UCSD-AML1 (cell line): Measurements from ENCODE around the gene PLXDC2.
"Not testable (repeated sequence)": the region's sequence is repeated elsewhere in the genome, so short reads cannot be mapped to it uniquely, and the experiment has no call there.

Experiments
- DNase-seq: peaks from one replicate; lab custom pipeline; 2025; ENCODE audit not compliant: unreplicated experiment; lab: John Stamatoyannopoulos, UW

The PLXDC2 gene

GRCh38 chr10:20029523-20029922 is 213.3 kb downstream of the PLXDC2 start:
- DNase-seq, result no peak

DNA sequence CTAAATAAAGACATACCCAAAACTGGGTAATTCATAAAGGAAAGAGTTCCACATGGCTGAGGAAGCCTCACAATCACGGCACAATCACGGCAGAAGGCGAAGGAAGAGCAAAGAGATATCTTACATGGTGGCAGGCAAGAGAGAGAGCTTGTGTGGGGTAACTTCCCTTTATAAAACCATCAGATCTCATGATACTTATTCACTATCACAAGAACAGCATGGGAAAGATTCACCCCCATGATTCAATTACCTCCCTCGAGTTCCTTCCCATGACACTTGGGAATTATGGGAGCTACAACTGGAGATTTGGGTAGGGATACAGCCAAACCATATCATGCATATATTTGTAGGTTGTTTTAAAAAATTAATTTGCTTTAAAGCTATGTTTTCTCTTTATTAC is 217.2 kb downstream of the PLXDC2 start:
- no peak for DNase-seq

- no peak for DNase-seq
These were observed 218.5 kb downstream of the PLXDC2 start for GRCh38 chr10:20034732-20035131.

DNA sequence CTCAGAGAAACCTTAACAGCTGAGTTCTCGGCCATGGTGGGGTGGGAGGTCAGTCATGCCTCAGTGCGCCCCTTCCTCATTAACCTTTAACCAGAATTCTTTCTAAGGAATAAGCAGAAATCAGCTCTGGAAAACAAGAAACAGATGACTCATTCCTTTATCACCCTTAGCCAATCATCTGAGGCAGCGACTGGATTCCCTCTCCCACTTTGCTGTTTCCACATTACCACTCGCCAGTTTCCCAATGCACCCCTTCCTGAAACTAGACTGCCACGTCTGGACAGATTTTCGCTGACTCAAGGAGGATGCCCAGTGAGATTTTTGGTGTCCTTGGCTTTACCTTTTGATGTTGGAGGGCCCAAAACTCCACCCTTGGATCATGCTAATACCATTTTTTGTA is 223.8 kb downstream of the PLXDC2 start:
- no peak for DNase-seq

GRCh38 chr10:20041931-20042330 is 225.7 kb downstream of the PLXDC2 start:
- DNase-seq, result no peak

DNA sequence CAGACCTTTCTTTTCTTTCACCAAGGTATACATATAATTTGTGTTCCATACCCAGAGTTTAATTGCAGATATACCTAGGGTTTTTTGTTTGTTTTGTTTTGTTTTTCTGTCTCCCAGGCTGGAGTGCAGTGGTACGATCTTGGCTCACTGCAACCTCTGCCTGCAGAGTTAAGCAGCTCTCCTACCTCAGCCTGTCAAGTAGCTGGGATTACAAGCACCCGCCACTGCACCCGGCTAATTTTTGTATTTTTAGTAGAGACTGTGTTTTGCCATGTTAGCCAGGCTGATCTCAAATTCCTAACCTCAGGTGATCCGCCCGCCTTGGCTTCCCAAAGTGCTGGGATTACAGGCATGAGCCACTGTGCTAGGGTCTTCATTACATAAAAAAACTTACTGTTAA is 228.9 kb downstream of the PLXDC2 start:
- not testable (repeated sequence) for DNase-seq

GRCh38 chr10:20048161-20048560 is 231.9 kb downstream of the PLXDC2 start:
- no peak for DNase-seq

DNA sequence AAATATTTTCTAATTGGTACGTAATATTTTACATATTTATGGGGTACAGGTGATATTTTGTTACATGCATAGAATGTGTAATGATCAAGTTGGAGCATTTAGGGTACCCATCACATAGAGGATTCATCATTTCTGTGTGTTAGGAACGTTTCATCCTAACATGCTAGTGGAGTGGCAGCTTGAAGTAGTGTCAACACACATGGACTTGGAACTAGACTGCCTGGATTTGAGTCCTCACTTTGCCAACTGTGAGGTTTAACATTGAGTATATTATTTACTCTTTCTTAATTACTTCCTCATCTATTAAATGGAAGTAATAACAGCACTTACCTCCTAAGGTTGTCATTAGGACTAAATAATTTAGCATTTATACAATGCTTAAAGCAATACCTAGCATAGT is 241.9 kb downstream of the PLXDC2 start:
- no peak for DNase-seq

GRCh38 chr10:20059084-20059835 is 243.0 kb downstream of the PLXDC2 start:
- no peak for DNase-seq

DNA sequence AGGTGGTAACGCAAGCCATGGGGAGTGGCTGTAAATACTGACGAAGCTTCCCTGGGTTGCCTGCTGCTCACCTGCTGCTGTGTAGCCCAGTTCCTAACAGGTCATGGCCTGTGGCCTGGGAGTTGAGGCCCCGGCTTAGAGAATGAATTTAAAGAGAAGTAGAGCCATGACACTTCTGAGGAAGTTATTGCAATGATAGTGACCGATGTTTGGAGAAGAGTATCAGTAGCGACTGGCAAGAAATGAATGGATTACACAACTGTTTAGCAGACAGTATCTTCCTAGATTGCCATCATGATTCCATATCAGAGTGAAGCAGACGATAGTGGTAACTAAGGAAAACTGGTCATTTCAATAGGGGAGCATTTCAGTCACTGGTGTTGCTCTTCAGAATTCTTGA is 249.6 kb downstream of the PLXDC2 start:
- DNase-seq, result no peak

GRCh38 chr10:20073167-20073566 is 256.9 kb downstream of the PLXDC2 start:
- DNase-seq, result no peak

DNA sequence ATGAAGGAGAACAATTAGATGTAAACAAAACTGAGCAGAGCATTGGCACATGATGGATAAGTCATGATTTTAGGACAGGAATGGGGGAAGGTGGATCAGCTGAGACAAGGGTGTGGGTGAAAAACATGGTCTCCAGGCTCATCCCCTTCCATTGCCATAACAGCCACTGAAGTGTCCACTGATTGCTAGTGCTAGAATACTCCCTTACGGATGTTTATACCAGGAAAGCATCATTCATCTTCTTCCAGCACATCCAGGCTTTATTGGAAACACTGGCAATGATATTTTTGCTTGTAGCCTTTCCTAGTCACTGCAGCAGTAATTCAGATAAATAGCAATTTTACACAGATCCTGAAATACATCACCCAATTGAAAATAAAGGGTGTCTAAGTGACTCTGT is 259.5 kb downstream of the PLXDC2 start:
- no peak for DNase-seq

- no peak for DNase-seq
These were observed 268.2 kb downstream of the PLXDC2 start for GRCh38 chr10:20084451-20084850.

GRCh38 chr10:20085115-20085514 is 268.9 kb downstream of the PLXDC2 start:
- DNase-seq, result no peak

DNA sequence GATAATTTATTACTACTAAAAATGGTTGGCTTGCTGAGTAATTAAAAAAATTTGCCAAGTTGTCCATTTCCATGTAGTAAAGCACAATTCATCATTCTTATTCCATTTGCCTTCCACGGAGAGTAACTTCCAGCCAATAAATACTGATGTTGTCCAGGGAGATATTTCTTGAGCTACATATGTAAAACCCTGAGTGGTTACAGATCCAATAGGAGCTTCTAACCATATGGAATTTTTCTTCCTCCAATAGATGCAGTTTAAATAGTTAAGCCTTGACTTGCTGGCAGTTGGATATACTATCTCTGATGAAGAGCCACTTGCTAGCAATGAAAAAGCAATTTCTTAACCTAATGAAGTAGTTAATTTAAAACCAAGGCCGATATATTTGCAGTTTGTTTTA is 271.1 kb downstream of the PLXDC2 start:
- no peak for DNase-seq

GRCh38 chr10:20088061-20088701 is 271.9 kb downstream of the PLXDC2 start:
- no peak for DNase-seq

- DNase-seq, result no peak
These were observed 273.6 kb downstream of the PLXDC2 start for GRCh38 chr10:20089879-20090278.

- no peak for DNase-seq
These were observed 274.6 kb downstream of the PLXDC2 start for GRCh38 chr10:20090831-20091230.

GRCh38 chr10:20091698-20092097 is 275.5 kb downstream of the PLXDC2 start:
- DNase-seq, result no peak

- DNase-seq, result no peak
These were observed 277.4 kb downstream of the PLXDC2 start for GRCh38 chr10:20093600-20093999.

- DNase-seq, result no peak
These were observed 278.2 kb downstream of the PLXDC2 start for GRCh38 chr10:20094226-20094976.

GRCh38 chr10:20100171-20100570 is 283.9 kb downstream of the PLXDC2 start:
- DNase-seq, result no peak
